SHP77 treated with DMSO at 0.1 percent for 48 hours (cell line): Measurements from ENCODE around the gene PDK2.

ENCODE experiments used
- DNase-seq: peaks from one replicate; lab custom pipeline; 2025; lab: John Stamatoyannopoulos, UW

Gene PDK2

DNA sequence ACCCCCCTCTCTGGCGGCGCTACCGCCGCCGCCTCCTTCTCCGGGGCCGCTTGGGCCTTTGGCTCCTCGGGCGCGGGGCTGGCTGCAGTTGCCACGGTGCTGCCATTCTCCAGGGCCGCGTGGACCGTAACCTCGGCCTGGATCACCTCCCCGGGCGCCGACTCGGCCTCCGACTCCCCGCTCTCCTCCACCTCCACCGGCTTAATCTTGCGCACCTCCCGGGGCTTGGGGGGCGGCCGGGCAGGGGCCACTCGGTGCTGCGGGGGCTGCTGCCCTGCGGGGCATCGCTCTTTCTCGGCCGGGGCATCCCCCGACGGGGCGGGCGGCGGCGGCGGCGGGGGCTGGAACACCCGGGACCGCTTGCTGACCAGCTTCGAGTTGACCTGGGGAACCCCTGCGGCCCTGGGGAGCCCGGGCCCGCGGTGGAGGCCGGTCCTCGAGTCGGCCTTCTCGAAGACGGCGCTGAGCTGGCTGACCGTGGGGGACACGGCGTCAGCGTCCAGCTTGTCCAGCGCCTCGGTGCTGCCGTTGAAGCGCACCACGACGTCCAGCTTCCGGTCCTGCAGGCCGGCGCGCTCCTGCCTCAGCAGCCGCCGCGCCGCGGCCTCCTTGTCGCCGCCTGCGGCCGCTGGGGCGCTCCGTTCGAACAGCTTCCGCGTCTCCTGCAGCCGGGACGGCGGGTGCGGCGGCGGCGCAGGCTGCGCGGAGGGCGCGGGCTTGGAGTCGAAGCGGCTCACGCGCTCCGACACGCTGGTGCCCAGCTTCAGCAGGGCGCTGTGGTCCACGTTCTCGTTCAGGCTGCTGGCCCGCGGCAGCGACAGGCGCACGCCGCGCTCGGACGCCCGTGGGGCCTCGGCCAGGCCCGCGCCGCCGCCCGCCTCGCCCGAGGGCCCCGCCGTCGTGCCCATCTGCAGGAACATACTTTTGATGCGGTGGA lies 54.5 kb downstream of the PDK2 start:
- no peak for DNase-seq

DNA sequence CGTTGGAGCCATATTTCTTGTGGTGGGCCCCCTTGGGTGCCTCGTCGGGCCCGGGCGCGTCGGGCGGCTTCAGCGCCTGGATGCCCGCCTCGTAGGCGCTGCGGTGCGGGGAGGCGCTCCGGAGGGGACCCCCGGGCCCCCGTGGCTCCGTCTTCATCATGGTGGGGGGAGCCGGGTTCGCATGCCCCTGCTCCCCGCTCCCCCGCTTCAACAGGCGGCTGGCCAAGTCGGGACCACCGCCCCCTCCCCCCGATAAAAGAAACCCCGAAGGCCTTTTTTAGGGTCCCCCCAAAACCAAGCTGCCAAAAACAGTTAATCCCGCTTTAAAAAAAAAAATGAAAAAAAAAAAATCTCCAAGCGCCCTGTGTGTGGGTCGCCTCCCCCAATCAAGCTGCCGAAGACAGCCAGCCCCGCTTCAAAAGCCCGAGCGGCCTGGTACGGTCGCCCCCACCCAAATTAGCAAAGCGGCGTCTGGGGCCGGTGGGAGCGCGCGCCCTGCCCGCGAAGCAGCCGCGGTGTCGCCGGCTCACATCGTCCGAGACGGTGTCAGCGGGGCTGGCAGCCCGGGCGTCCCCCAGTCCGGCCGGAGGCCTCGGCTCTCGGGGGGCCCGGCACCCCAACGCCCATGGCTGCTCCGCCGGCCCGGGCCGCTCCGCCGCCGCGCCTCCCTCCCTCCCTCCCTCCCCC lies 55.3 kb downstream of the PDK2 start, which contains the start of gene PPP1R9B:
PPP1R9B (minus strand) TSS at position 324 of the 687 bp plus-strand sequence; CDS start at position 160, 164 bp downstream.
- DNase-seq, result no peak

DNA sequence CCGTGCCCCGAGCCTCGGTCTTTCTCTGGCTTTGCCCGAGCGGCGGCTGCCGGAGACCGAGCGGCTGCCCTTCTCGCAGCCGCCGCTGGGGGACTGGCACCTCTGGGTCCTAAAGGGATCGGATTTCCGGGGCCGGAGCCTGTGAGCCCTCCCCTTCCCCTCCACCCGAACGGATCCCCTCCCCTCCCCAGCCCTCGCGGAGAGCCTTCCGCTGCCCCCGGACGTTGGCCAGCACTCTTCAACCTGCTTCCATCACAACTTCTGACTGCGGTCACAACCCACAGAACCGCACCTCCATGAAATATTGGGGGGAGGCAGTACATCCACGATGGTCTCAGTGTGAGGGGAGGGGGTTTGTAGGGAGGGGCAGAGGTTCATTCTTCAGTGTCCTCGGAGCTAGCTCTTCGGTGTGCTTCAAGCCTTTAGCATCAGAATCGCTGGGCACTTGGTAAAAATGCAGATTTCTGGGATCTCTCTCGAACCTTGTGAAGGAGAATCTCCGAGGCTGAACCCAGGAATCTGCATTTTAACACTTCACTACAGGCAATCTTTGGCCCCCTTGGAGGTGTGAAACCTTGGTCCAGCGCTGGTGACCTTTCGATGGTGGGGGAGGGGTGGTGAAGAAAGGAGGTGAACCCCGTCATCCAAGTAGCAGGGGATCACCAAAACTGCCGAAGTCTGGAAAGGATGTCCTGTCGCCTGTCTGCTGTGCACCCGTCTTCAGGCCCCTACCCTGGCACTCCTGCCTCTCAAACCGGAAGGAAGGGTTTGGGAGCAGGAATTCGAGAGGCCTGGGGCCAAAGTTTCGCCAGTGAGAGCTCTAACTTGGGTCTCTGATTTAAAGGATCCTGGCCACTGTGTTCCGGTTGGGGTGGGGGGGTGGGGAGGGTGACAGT lies 56.1 kb downstream of the PDK2 start:
- DNase-seq, result peak; percentile 77

DNA sequence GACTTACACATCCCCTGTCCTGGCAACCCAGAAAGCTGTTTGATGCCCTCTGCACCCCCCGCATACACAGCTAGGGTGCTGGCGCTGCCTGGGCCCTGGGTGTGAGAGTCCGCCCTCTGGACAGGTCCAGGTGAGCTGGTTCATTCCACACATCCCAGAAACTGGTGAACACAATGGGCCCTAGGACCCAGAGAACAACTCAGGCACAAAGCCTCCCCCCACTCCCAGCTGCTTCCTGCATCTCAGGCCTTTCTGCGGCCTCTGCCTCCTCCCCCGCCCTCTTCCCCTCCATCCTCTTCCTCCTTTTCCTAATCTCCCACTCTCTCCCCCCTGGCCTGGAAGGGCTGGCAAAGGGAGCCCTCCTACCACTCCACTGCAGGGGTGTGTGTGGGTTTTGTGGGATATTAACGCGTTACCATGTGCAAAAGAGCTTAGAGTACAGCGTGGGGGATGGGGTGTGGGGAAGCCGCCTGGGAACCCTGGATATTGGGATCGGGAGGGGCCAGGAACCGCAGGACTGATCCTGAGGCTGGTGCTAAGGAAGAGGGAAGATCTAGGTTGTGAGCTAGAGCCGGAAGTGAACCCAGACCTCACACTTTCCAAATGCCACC lies 56.9 kb downstream of the PDK2 start:
- peak; percentile 83 for DNase-seq

DNA sequence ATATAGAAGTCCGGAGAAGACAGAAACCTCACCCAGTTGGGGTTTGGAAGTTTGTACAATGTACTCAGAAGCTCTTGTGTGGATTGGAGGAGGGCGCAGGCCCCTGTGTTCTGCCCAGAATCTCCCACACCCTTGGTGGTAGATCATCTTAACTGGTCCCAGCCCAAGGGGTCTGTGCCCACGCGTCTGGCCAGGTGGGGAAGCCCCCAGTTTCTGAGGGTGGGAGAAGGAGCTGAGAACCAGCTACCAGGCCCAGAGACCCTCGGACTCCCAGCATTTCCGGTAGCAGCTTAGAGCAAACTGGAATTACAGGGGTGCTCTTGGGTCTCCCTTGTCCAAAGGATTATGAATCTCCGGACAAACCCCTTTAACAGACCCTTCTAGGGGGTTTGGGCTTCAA lies 57.6 kb downstream of the PDK2 start:
- no peak for DNase-seq

DNA sequence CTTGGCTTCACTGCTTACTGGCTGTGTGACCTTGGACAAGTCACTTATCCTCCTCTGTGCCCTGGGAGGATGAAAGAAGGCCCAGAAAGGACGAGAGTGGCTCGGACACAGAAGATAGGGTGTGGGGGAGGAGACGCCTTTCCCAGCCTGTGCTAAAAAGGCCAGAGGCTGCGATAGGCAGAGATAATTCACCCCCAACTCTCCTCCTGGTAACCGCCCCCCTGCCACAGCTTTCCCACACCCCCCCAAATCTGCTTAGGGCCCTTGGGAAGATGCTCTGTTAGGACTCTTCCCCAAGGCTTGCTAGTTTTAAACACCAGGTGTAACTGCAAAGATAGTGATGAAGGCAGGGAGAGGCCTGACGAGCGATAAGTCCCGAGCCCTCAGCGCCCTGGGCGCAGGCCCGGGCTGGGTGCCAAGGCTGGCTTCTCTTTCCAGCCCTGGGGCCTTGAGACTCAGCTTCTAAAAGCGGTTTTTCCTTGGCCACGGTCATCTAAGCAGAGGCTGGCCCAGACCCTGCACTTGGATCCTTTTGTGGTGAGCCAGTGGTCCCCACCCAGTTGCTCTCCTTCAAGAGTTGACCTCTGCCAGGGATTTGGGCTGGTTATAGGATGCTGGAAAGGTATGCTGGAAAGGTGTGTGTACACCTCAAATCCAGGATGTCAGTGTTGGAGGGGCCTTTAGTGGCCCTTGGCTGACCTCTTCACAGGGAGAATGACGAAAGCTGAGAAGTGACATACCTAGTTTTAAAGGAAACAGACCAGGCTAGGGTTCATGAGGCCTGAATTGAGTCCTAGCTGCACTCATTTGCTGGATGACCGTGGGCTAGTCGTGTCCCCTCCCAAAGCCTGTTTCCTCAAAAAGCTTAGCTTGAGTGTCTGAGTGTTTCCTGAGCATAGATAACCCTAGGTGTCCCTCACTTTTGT lies 58.8 kb downstream of the PDK2 start:
- DNase-seq, result no peak

DNA sequence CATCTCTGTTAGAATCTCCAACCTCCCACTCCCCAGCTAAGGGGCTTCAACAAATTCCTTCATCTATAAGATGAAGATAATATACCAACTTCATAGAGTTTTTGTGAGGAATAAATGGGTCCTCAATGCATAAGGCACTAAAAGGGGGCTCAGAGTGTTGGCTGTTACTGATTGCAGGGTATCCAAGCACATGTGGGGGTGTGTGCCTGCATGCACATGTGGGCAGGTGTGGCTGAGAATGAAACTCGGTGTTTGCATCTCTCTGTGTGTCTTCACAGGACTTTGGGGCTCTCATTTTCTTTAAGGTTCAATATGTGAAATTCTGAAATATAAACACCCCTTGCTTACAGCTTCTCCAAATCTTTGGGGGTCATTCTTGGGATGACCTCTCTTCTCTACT lies 59.5 kb downstream of the PDK2 start:
- DNase-seq, result no peak

DNA sequence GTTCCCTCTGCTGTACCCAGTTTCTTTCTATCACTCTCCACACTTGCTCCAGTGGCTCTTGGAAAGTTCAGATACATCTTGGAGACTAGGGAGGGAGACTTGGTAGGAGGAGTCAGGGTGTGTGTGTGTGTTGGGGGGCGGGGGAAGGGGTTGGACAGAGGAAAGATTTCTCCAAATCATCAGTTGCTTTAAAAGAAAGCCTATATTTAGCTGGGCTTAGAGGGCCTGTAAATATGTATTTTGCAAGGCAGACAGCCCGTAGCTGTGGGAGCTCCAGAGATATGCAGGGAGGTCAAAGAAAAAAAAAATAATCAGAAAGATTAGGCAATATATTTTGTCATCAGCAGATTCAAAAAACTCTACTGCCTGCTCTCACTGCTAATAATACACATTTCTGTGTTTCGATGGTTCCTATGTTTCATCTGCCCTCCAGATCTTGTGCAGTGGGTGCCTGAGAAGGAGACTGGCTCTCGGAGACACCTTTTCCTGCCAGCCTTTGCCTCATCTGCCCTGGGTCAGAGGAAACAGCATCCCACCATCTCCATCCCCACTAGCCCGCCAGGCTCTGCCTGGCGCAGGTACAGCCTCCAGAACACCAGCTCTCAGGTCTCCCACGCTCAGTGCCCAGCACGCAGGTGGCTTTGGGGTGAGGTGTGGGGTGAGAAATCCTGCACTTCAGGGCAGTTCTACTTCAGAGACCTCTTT lies 60.1 kb downstream of the PDK2 start:
- no peak for DNase-seq

DNA sequence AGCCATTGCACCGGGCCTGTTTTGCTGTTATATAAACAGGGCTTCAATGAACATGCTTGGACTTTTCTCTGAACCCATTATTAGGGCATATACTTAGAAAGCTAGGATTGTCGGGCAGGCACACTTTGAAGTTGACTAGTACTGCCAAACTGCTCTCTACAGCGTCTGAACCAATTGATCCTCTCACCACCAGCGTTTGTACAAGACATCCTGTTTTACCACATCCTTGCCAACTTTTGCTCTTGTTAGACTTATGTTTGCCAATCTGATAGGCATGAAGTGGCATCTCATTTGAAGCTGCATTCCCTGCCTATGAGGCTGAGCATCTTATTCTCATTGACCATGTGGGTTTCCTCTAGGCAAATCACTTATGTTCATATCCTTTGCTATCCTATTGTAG lies 62.7 kb downstream of the PDK2 start:
- DNase-seq, result no peak

DNA sequence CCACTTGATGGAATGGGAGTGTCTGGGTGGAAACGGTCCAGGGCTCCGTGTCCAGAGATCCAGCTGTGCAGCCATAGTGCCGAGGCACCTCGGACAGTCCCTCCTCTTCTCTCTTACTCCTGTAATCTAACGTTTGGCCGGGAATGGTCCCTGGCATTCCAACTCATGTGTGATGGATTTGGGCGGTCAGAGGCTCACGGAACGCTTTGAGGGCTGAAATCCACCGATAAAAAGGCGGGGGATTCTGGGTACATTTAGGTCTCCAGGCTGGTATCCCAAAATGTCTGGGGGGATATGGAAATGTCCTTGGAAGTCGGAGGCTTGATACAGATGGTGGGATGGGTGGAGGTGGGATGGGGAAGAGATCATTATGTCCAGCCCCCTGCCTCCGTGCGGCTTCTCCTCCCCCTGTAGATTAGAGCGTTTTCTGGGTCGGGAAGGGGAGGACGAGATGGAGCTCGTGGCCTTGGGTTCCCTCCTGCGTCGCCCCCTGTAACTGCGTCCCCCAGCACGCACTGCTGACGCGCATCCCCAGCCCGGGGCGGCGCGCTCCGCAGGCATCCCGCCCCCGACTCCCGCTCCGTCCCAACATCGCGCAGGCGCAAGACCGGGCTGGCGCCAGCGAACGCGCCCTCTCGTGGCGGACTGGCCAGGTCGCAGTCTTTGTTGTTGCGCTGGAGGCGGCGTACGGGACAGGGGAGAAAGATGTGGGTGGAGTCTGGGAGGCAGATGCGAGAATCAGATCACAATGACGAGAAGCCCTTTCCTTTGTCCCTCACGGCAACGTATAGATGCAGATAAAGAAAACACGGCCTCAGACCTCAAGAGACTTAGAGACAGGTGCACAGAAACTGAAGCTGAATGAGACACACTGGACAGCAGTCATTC lies 66.1 kb downstream of the PDK2 start:
- peak; percentile 85 for DNase-seq
